Mammary epithelial cell (primary cell): ENCODE results near the gene RAMP1.

Source experiments
- CTCF ChIP-seq, 2 donors: IDR thresholded peaks in 1 of 2; conservative IDR thresholded peaks in 1 of 2; 2 replicates each; pipeline ENCODE4 v1.5.1; 2011 to 2012; ENCODE audit warnings: inconsistent platforms in 2 of 2, low read length in 2 of 2, mild to moderate bottlenecking in 2 of 2, control low read depth in 1 of 2, low read depth in 1 of 2; ENCODE audit not compliant: insufficient read depth in 1 of 2; ENCODE audit errors: extremely low read depth in 1 of 2
- EZH2 ChIP-seq: IDR thresholded peaks from 2 replicates; pipeline ENCODE4 v1.6.1; 2012; ENCODE audit warnings: low read length, inconsistent platforms, borderline replicate concordance

- TF ChIP-seq CTCF (conservative IDR thresholded peaks at IDR 0.05 in 1 of 2, IDR thresholded peaks at IDR 0.05 in 1 of 2; ENCODE audit: extremely low read depth in 1 of 2, insufficient read depth in 1 of 2, low read depth in 1 of 2, low read length in 2 of 2), result no peak
- no peak for TF ChIP-seq EZH2
Observed at GRCh38 chr2:237941239-237941638, 81.8 kb downstream of the RAMP1 start.
